H1 (cell line): ENCODE measurements around the gene BLOC1S3. TPM values are rescaled to one million over a fixed set of nuclear protein-coding genes. Genes with fewer than 3 reads are reported as not detected.

Experiments
- CREB1 ChIP-seq: IDR thresholded peaks from 2 replicates; pipeline ENCODE4 v1.6.1; 2012; ENCODE audit warnings: inconsistent platforms
- SP2 ChIP-seq: IDR thresholded peaks from 2 replicates; pipeline ENCODE4 v1.6.1; 2012; ENCODE audit warnings: mild to moderate bottlenecking, low read length, inconsistent platforms
- TBP ChIP-seq: IDR thresholded peaks from 2 replicates; pipeline ENCODE4 v1.6.1; 2011; ENCODE audit warnings: low read depth, low read length, improper control_type of control experiment
- polyA plus RNA-seq, 7 experiments: library from polyadenylated mRNA; depleted of rRNA in 3 of 7; stranded (reverse) in 5 of 7; unstranded in 2 of 7; fragments of >200 nt in 5 of 7; fragments of 200-250 nt in 2 of 7; gene quantifications; 1 replicate in 5 of 7; 2 replicates in 1 of 7; 4 replicates in 1 of 7; pipeline versions ENCODE4 v1.2.1 to v1.2.3, GENCODE V29; 2011 to 2013; ENCODE audit warnings: missing spikeins in 2 of 7, mixed read lengths in 2 of 7
- total RNA-seq: library from RNA; stranded (reverse); fragmentation: NEBNext Ultra II Directional; extraction: Animal tissue kit (Norgen Biotek cat#: 25700); gene quantifications from 2 replicates; pipeline ENCODE4 v1.2.1, GENCODE V29; 2021
- TF ChIP-seq, protein P1 (sequence below), 3 experiments: IDR thresholded peaks; 1 replicate in 2 of 3; 2 replicates in 1 of 3; pipeline versions ENCODE4 v1.5.1 to v1.6.1; 2011; ENCODE audit warnings: low read length in 3 of 3, mild to moderate bottlenecking in 3 of 3, inconsistent platforms in 2 of 3, low read depth in 1 of 3, moderate library complexity in 1 of 3; ENCODE audit not compliant: insufficient read depth in 1 of 3; ENCODE audit errors: control extremely low read depth in 1 of 3
- TF ChIP-seq, protein P2 (sequence below): IDR thresholded peaks from 2 replicates; pipeline ENCODE4 v1.6.1; 2011; ENCODE audit warnings: low read depth, mild to moderate bottlenecking, low read length; ENCODE audit not compliant: insufficient read depth

BLOC1S3 gene
- total and polyA plus RNA-seq, 2 of the 8 experiments (the other 6 are each of a cell fraction or from before 2014, with no cell fraction given), result 6.0 to 6.1 TPM

DNA sequence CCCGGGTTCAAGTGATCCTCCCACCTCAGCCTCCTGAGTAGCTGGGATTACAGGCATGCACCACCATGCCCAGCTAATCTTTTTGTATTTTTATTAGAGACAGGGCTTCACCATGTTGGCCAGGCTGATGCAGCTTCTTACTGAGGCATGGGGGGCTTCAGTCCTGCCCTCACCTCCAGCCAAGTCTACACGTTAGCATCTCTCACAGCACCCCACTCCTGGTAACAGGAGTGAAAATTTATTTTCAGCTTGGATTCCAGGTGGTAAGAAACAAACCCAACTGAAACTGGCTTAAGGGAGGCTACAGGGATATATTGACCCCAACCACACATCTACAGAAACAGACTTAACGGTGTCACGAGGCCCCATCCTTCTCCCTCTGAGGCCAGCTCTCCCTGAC lies 28.4 kb upstream of the BLOC1S3 start (continued):
- TF ChIP-seq, protein P1, sequence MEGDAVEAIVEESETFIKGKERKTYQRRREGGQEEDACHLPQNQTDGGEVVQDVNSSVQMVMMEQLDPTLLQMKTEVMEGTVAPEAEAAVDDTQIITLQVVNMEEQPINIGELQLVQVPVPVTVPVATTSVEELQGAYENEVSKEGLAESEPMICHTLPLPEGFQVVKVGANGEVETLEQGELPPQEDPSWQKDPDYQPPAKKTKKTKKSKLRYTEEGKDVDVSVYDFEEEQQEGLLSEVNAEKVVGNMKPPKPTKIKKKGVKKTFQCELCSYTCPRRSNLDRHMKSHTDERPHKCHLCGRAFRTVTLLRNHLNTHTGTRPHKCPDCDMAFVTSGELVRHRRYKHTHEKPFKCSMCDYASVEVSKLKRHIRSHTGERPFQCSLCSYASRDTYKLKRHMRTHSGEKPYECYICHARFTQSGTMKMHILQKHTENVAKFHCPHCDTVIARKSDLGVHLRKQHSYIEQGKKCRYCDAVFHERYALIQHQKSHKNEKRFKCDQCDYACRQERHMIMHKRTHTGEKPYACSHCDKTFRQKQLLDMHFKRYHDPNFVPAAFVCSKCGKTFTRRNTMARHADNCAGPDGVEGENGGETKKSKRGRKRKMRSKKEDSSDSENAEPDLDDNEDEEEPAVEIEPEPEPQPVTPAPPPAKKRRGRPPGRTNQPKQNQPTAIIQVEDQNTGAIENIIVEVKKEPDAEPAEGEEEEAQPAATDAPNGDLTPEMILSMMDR (IDR thresholded peaks at IDR 0.05; ENCODE audit: control extremely low read depth in 1 of 3, insufficient read depth in 1 of 3, low read depth in 1 of 3, low read length in 3 of 3), result no peak
- TF ChIP-seq, protein P2, sequence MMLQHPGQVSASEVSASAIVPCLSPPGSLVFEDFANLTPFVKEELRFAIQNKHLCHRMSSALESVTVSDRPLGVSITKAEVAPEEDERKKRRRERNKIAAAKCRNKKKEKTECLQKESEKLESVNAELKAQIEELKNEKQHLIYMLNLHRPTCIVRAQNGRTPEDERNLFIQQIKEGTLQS, result no peak
- TF ChIP-seq CREB1, result no peak
- TF ChIP-seq TBP, result no peak
- TF ChIP-seq SP2, result no peak
